Heart left ventricle (tissue), 16 donors: ENCODE data around the gene ENTPD1. TPM values are rescaled to one million over a fixed set of nuclear protein-coding genes. Genes with fewer than 3 reads are reported as not detected.
A peak's percentile ranks its signal among the peaks of the same experiment; 100 is the strongest.
"Not testable (repeated sequence)": the region's sequence is repeated elsewhere in the genome, so short reads cannot be mapped to it uniquely, and the experiment has no call there.

Source experiments
- ATAC-seq, 4 donors: fragments of 200-7000 bp; cut with Tn5 transposase; one replicate each; pipeline ENCODE4 v1.9.1; 2020 to 2022; ENCODE audit warnings: moderate library complexity in 4 of 4, mild to moderate bottlenecking in 3 of 4, moderate number of reproducible peaks in 1 of 4
- DNase-seq, 5 donors: peaks; one replicate each; pipeline ENCODE4 v3.0.0-alpha.2; 2020
- H3K27ac ChIP-seq, 12 donors: fragments of 200-600 bp; sonication (generic) in 4 of 12; one replicate each; pipeline versions ENCODE4 v1.5.0 to v1.8.0; 2016 to 2022; ENCODE audit warnings: mild to moderate bottlenecking in 2 of 12
- H3K27me3 ChIP-seq, 9 donors: fragments of 200-600 bp; sonication (generic) in 2 of 9; one replicate each; pipeline versions ENCODE4 v1.5.1 to v1.8.0; 2016 to 2022; ENCODE audit warnings: mild to moderate bottlenecking in 3 of 9
- H3K36me3 ChIP-seq, 9 donors: fragments of 200-600 bp; sonication (generic) in 2 of 9; one replicate each; pipeline versions ENCODE4 v1.5.0 to v1.8.0; 2018 to 2022; ENCODE audit warnings: mild to moderate bottlenecking in 2 of 9
- H3K4me1 ChIP-seq, 12 donors: fragments of 200-600 bp; sonication (generic) in 4 of 12; one replicate each; pipeline versions ENCODE4 v1.5.0 to v1.8.0; 2016 to 2022; ENCODE audit warnings: mild to moderate bottlenecking in 3 of 12
- H3K4me3 ChIP-seq, 12 donors: fragments of 200-600 bp; sonication (generic) in 4 of 12; one replicate each; pipeline versions ENCODE4 v1.5.0 to v1.8.0; 2017 to 2022; ENCODE audit warnings: mild to moderate bottlenecking in 9 of 12, moderate library complexity in 4 of 12
- H3K9me3 ChIP-seq, 12 donors: fragments of 200-600 bp; sonication (generic) in 4 of 12; one replicate each; pipeline versions ENCODE4 v1.5.0 to v1.8.0; 2016 to 2022; ENCODE audit warnings: mild to moderate bottlenecking in 1 of 12
- CTCF ChIP-seq, 12 donors: fragments of 200-600 bp; sonication (generic) in 4 of 12; IDR thresholded peaks; one replicate each; pipeline versions ENCODE4 v1.5.0 to v1.8.0; 2018 to 2022; ENCODE audit warnings: antibody characterized with exemption in 12 of 12, mild to moderate bottlenecking in 5 of 12
- POLR2A ChIP-seq, 2 donors: fragments of 450-650 bp; IDR thresholded peaks; one replicate each; pipeline ENCODE4 v1.6.1; 2017; ENCODE audit warnings: antibody characterized with exemption in 2 of 2, mild to moderate bottlenecking in 2 of 2, moderate library complexity in 2 of 2
- WGBS, 4 donors: extraction: QIAGEN DNeasy Blood & Tissue Kit in 2 of 4; methylation state at CpG; one replicate each; pipeline versions ENCODE4 v1.1.5 to v1.1.7; 2013 to 2018; 5-methylcytosine and 5-hydroxymethylcytosine counted together
- intact Hi-C, 10 donors: fragments of 100-400 bp; cut with DNase I; formaldehyde crosslinking; loops; one replicate each; pipeline versions ENCODE4 v1.11.1 to v1.14.2; 2022
- polyA plus RNA-seq, 2 donors: library from polyadenylated mRNA; stranded (reverse); fragments of 200-250 nt; gene quantifications; one replicate each; pipeline ENCODE4 v1.2.3, GENCODE V29; 2013
- total RNA-seq, 9 donors: library from RNA; depleted of rRNA in 2 of 9; stranded (reverse); fragments of >200 nt in 2 of 9; fragmentation: NEBNext Ultra II Directional in 3 of 9; extraction: Animal tissue kit (Norgen Biotek cat#: 25700) in 3 of 9; gene quantifications; one replicate each; pipeline versions ENCODE4 v1.1.0 to v1.2.4, GENCODE V29; 2016 to 2023
- donor health status: ischemic (EF 13 %, LVEDD 7.1; RV severe dilation, severe dysfunction).
- donor health status: healthy with polysubstance abuse.
- donor health status: DM: no; HTN: yes; CAD: no.
- donor health status: DM: no; HTN: no; CAD: no.
- donor health status: ischemic (EF 25% LVEDD 6.9; RV normal size, moderate dysfunction).
- donor health status: ischemic (EF 25% LVEDD 5.7; RV mildly dilated, moderate dysfunction).
- donor health status: healthy.
- donor health status: DM: yes; HTN: yes; CAD: no.
- donor health status: ischemic (EF 35%, LVEDD 5.7; RV mildly dilated, moderate dysfunction).
- donor health status: nonischemic (EF 11% LVEDD 7.7; RV severe dilation, severe dysfunction).
- donor health status: DM: yes; HTN: yes; CAD: no.
- donor health status: PGD.
- donor health status: ischemic (EF 29% LVEDD 5.4; RV normal size, mild dysfunction).
- donor health status: nonischemic (EF 23%, LVEDD 6.1; RV moderate dilation, normal function).

Gene ENTPD1
- total and polyA plus RNA-seq, 11 donors, result 3.3 to 23.2 (median 7.6) TPM

- H3K27ac ChIP-seq, result no peak overlapping the region
- H3K36me3 ChIP-seq, result no peaks in the 10 kb centered on the region
- intact Hi-C loops, result no loop called here
- 93 to 96% (median 95%) methylated on average over 3 of the region's 3 CpGs for WGBS, 4 donors
- no peak for ATAC-seq
- H3K27me3 ChIP-seq, result no peaks in the 10 kb centered on the region
- H3K4me1 ChIP-seq, result peaks cover 0 to 19% (median 0%) of the 10 kb centered on the region in 12 donors
- no peak overlapping the region for H3K4me3 ChIP-seq
- no peak for DNase-seq
- TF ChIP-seq POLR2A (IDR thresholded peaks at IDR 0.05), result no peak
- TF ChIP-seq CTCF (IDR thresholded peaks at IDR 0.05), result no peak
- no peaks in the 10 kb centered on the region for H3K9me3 ChIP-seq
Observed at GRCh38 chr10:95716466-95716865, 39.5 kb upstream of the ENTPD1 start.

- intact Hi-C loops, result no loop called here
Observed at GRCh38 chr10:95716866-95717265, 39.1 kb upstream of the ENTPD1 start.

DNA sequence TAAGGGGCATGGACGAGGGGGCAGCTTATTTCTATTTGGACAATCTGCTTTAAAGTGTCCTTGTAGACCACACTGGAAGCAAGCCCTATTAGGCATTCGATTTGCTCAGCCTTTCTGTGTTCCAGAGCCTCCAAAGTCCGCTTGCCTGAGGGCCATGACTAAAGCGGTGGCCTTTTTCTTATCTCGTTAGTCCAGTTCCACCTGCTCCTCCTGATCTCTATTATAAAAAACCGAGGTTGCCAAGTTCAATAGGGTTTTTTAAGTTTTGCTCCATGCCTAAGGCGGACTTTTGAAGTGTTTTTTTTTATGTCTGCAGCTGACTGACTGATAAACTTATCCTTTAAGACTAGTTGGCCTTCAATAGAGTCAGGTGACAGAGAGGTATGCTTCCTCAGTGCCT is 35.2 kb upstream of the ENTPD1 start:
- ATAC-seq, result not testable (repeated sequence)
- 86 to 91% (median 90%) methylated on average over 7 of the region's 7 CpGs for WGBS, 4 donors

More at GRCh38 chr10:95716866-95717265, 39.1 kb upstream of the ENTPD1 start:
- Histone ChIP-seq H3K27ac (no peak overlapping the region), H3K4me1 (peaks cover 0 to 19% (median 0%) of the 10 kb centered on the region in 12 donors), H3K36me3 (no peaks in the 10 kb centered on the region), H3K4me3 (no peak overlapping the region), H3K9me3 (no peaks in the 10 kb centered on the region), H3K27me3 (no peaks in the 10 kb centered on the region)
- WGBS, 4 donors, result 83 to 93% (median 88%) methylated on average over 2 of the region's 2 CpGs
- DNase-seq, result no peak
- TF ChIP-seq POLR2A (IDR thresholded peaks at IDR 0.05) (no peak), CTCF (IDR thresholded peaks at IDR 0.05) (no peak)
- ATAC-seq, result no peak

GRCh38 chr10:95722496-95722895 is 33.5 kb upstream of the ENTPD1 start:
- H3K27me3 ChIP-seq, ATAC-seq, H3K36me3 ChIP-seq, H3K4me3 ChIP-seq, DNase-seq, intact Hi-C loops, H3K9me3 ChIP-seq, H3K4me1 ChIP-seq, H3K27ac ChIP-seq: not testable (repeated sequence)
- WGBS, 4 donors, result 79 to 91% (median 85%) methylated on average over 4 of the region's 4 CpGs

More for the DNA sequence above, 35.2 kb upstream of the ENTPD1 start:
- H3K27ac ChIP-seq, intact Hi-C loops, H3K27me3 ChIP-seq, H3K4me3 ChIP-seq, H3K9me3 ChIP-seq, H3K36me3 ChIP-seq, DNase-seq: not testable (repeated sequence)
- peaks cover 0 to 12% (median 0%) of the 10 kb centered on the region in 12 donors for H3K4me1 ChIP-seq

GRCh38 chr10:95728526-95728925 is 27.4 kb upstream of the ENTPD1 start:
- 55 to 63% (median 59%) methylated on average over 4 of the region's 4 CpGs for WGBS, 4 donors
- ATAC-seq (peak; percentile 52 to 64 (median 55)), DNase-seq (no peak)
- TF ChIP-seq CTCF (IDR thresholded peaks at IDR 0.05), result peak in 5 of 12 donors; percentile 11 to 31 (median 15)
- TF ChIP-seq POLR2A (IDR thresholded peaks at IDR 0.05), result no peak
- intact Hi-C loops, result no loop called here
- Histone ChIP-seq H3K4me1 (peaks cover 0 to 29% (median 0%) of the 10 kb centered on the region in 12 donors), H3K9me3 (peaks cover 0 to 25% (median 8%) of the 10 kb centered on the region in 12 donors), H3K27ac (peak overlapping the region in 6 of 12 donors; percentile 50 to 87 (median 58)), H3K4me3 (no peak overlapping the region), H3K36me3 (no peaks in the 10 kb centered on the region), H3K27me3 (no peaks in the 10 kb centered on the region)
